C4-2B (cell line): ENCODE measurements around the gene PTGES3L.
A peak's percentile ranks its signal among the peaks of the same experiment; 100 is the strongest.
"Not testable (repeated sequence)": the region's sequence is repeated elsewhere in the genome, so short reads cannot be mapped to it uniquely, and the experiment has no call there.

Experiments used
- H3K27ac ChIP-seq: fragments of 450-650 bp; 2 replicates; pipeline ENCODE4 v1.5.1; 2017
- CTCF ChIP-seq: fragments of 450-650 bp; conservative IDR thresholded peaks from 2 replicates; pipeline ENCODE4 v1.5.1; 2017; ENCODE audit warnings: mild to moderate bottlenecking
- ZFX ChIP-seq: fragments of 450-650 bp; IDR thresholded peaks from 2 replicates; pipeline ENCODE4 v1.6.1; 2017

The PTGES3L gene

GRCh38 chr17:42985225-42985624 lies 5.3 kb upstream of the PTGES3L start:
- H3K27ac ChIP-seq = peak overlapping the region; percentile 98
- no peak for TF ChIP-seq ZFX
- TF ChIP-seq CTCF = no peak

GRCh38 chr17:42982266-42982665 lies 2.4 kb upstream of the PTGES3L start:
- TF ChIP-seq CTCF (no peak), ZFX (no peak)
- H3K27ac ChIP-seq = peak overlapping the region; percentile 98

- no peak; the same call in 1 of the 2 replicates for TF ChIP-seq CTCF
- TF ChIP-seq ZFX = peak; percentile 84; the same call in 1 of the 2 replicates
- peak overlapping the region; percentile 98 for H3K27ac ChIP-seq
These were observed 1.0 kb upstream of the PTGES3L start for GRCh38 chr17:42980766-42981397.

GRCh38 chr17:42980274-42980765 lies 440 bp upstream of the PTGES3L start, which contains the start of gene RUNDC1:
Gene RUNDC1 (plus strand): TSS chr17:42980565. CDS start chr17:42980577, 12 bp downstream.
- H3K27ac ChIP-seq = peak within 1 kb of the TSS; percentile 98
- no peak for TF ChIP-seq CTCF
- no peak for TF ChIP-seq ZFX

GRCh38 chr17:42975701-42976100 lies 4.2 kb downstream of the PTGES3L start:
- not testable (repeated sequence) for H3K27ac ChIP-seq

DNA sequence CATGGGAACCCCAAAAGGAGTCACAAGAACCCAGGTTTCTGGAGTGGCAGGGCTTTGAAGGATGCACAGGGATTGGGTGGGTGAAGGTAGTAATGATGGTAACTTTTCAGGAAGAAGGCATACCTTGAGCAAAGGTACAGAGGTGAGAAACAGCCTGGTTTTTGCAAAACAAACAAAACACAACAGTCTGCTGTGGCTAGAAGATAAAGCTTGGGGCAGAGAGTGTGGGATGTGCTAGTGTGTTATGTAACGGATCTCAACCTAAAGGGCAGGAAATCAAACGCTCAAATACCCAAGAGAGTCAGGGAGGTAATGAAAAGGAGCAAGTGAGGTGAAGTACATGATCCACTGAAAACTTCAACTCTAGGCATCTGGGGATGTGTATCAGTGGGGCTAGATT lies 4.6 kb downstream of the PTGES3L start:
- TF ChIP-seq CTCF = no peak
- H3K27ac ChIP-seq = no peak overlapping the region

GRCh38 chr17:42973323-42973722 lies 6.6 kb downstream of the PTGES3L start:
- H3K27ac ChIP-seq = not testable (repeated sequence)

GRCh38 chr17:42971589-42971988 lies 8.3 kb downstream of the PTGES3L start:
- no peak for TF ChIP-seq CTCF
- no peak for TF ChIP-seq ZFX
- H3K27ac ChIP-seq = no peak overlapping the region
